IMR-90 (cell line): Measurements from ENCODE around the gene SRCIN1. TPM values are rescaled to one million over a fixed set of nuclear protein-coding genes. Genes with fewer than 3 reads are reported as not detected.

Experiments used
- ATAC-seq: fragments of 200-7000 bp; cut with Tn5 transposase; 2 replicates; pipeline ENCODE4 v1.9.1; 2020; ENCODE audit warnings: low read depth, mild to moderate bottlenecking, moderate library complexity
- BruUV-seq: library from RNA; stranded (reverse); fragments of 400-500 nt; replicated peaks from 2 replicates; lab custom pipeline; 2021; lab: Mats Ljungman, UMichigan
- CTCF ChIA-PET: fragments of 300-600 bp; formaldehyde crosslinking; extraction: SDS; loops from one replicate; lab custom pipeline; 2021; ENCODE audit warnings: antibody characterized with exemption; lab: Yijun Ruan, JAX
- POLR2A ChIA-PET: fragments of 300-600 bp; sonication (Branson Sonifier 250); formaldehyde crosslinking; loops from one replicate; lab custom pipeline; 2022; ENCODE audit warnings: antibody characterized with exemption; ENCODE audit not compliant: unreplicated experiment; lab: Charles Lee
- DNase-seq: peaks from one replicate; pipeline ENCODE4 v3.0.0; 2013
- H2AFZ ChIP-seq: replicated peaks from 2 replicates; pipeline ENCODE3; 2013; ENCODE audit warnings: low read length, mild to moderate bottlenecking; ENCODE audit not compliant: poor library complexity
- H2AK5ac ChIP-seq: 2 replicates; pipeline ENCODE4 v1.6.1; 2013; ENCODE audit warnings: low read depth, low read length, inconsistent platforms
- H2AK9ac ChIP-seq: replicated peaks from 2 replicates; pipeline ENCODE3; 2013; ENCODE audit warnings: mild to moderate bottlenecking, low read depth, low read length, moderate library complexity; ENCODE audit not compliant: poor library complexity
- H2BK120ac ChIP-seq: 2 replicates; pipeline ENCODE4 v1.6.1; 2013; ENCODE audit warnings: low read depth, low read length, inconsistent platforms
- H2BK15ac ChIP-seq: 3 replicates; pipeline ENCODE4 v1.6.1; 2013; ENCODE audit warnings: low read depth, low read length, inconsistent platforms
- H2BK20ac ChIP-seq: 2 replicates; pipeline ENCODE4 v1.6.1; 2013; ENCODE audit warnings: low read depth, mild to moderate bottlenecking, inconsistent platforms, low read length, moderate library complexity
- H2BK5ac ChIP-seq: 2 replicates; pipeline ENCODE4 v1.6.1; 2013; ENCODE audit warnings: mild to moderate bottlenecking, low read depth, low read length, inconsistent platforms; ENCODE audit not compliant: poor library complexity, severe bottlenecking
- H3K14ac ChIP-seq: replicated peaks from 2 replicates; pipeline ENCODE4 v1.6.1; 2013; ENCODE audit warnings: low read depth, low read length, inconsistent platforms
- H3K18ac ChIP-seq: 2 replicates; pipeline ENCODE4 v1.6.1; 2013; ENCODE audit warnings: low read depth, low read length, control low read depth
- H3K23ac ChIP-seq: 2 replicates; pipeline ENCODE4 v1.6.1; 2013; ENCODE audit warnings: low read depth, low read length, inconsistent platforms
- H3K27ac ChIP-seq: 2 replicates; pipeline ENCODE4 v1.5.1; 2013; ENCODE audit warnings: mild to moderate bottlenecking, control low read depth, low read length; ENCODE audit not compliant: insufficient read depth
- H3K27me3 ChIP-seq: 2 replicates; pipeline ENCODE4 v1.6.1; 2013; ENCODE audit warnings: low read length; ENCODE audit not compliant: control insufficient read depth, insufficient read depth
- H3K36me3 ChIP-seq: 2 replicates; pipeline ENCODE4 v1.6.1; 2013; ENCODE audit warnings: low read length, mixed read lengths; ENCODE audit not compliant: control insufficient read depth, insufficient read depth
- H3K4ac ChIP-seq: 2 replicates; pipeline ENCODE4 v1.6.1; 2013; ENCODE audit warnings: low read depth, low read length, inconsistent platforms
- H3K4me1 ChIP-seq: 2 replicates; pipeline ENCODE4 v1.6.1; 2013; ENCODE audit warnings: low read length, mixed read lengths; ENCODE audit not compliant: control insufficient read depth, insufficient read depth
- H3K4me2 ChIP-seq: 2 replicates; pipeline ENCODE4 v1.6.1; 2013; ENCODE audit warnings: low read depth, mild to moderate bottlenecking, control low read depth, low read length, moderate library complexity
- H3K4me3 ChIP-seq: 2 replicates; pipeline ENCODE4 v1.5.1; 2013; ENCODE audit warnings: low read depth, mild to moderate bottlenecking, control low read depth, low read length, moderate library complexity; ENCODE audit not compliant: insufficient read depth
- H3K56ac ChIP-seq: 2 replicates; pipeline ENCODE4 v1.6.1; 2013; ENCODE audit warnings: low read length, inconsistent platforms; ENCODE audit not compliant: insufficient read depth; ENCODE audit errors: extremely low read depth
- H3K79me1 ChIP-seq, 2 experiments: 2 replicates each; pipeline ENCODE4 v1.6.1; 2013; ENCODE audit warnings: low read length in 2 of 2, inconsistent platforms in 1 of 2, low read depth in 1 of 2
- H3K9ac ChIP-seq: 2 replicates; pipeline ENCODE4 v1.6.1; 2013; ENCODE audit warnings: low read depth, low read length, control low read depth
- H3K9me1 ChIP-seq: 2 replicates; pipeline ENCODE4 v1.6.1; 2013; ENCODE audit warnings: low read length, inconsistent platforms; ENCODE audit not compliant: insufficient read depth
- H3K9me3 ChIP-seq: 2 replicates; pipeline ENCODE4 v1.6.1; 2013; ENCODE audit warnings: low read length; ENCODE audit not compliant: control insufficient read depth, insufficient read depth
- H4K20me1 ChIP-seq: 2 replicates; pipeline ENCODE4 v1.6.1; 2013; ENCODE audit warnings: low read length, inconsistent platforms; ENCODE audit not compliant: insufficient read depth
- H4K5ac ChIP-seq: 2 replicates; pipeline ENCODE4 v1.6.1; 2013; ENCODE audit warnings: mild to moderate bottlenecking, low read depth, low read length, control low read depth
- H4K8ac ChIP-seq, 2 experiments: 2 replicates each; pipeline ENCODE4 v1.6.1; 2013; ENCODE audit warnings: low read depth in 2 of 2, low read length in 2 of 2, control low read depth in 1 of 2, inconsistent platforms in 1 of 2
- H4K91ac ChIP-seq: 2 replicates; pipeline ENCODE4 v1.6.1; 2013; ENCODE audit warnings: low read depth, low read length, inconsistent platforms; ENCODE audit not compliant: insufficient read depth
- FOS ChIP-seq: fragments of 150-350 bp; IDR thresholded peaks from 2 replicates; pipeline ENCODE4 v1.6.1; 2016; ENCODE audit warnings: low read depth, low read length
- MAZ ChIP-seq: IDR thresholded peaks from 2 replicates; pipeline ENCODE4 v1.6.1; 2012; ENCODE audit warnings: low read depth, mild to moderate bottlenecking, low read length, improper control_type of control experiment, moderate library complexity, borderline replicate concordance
- RFX5 ChIP-seq: IDR thresholded peaks from 2 replicates; pipeline ENCODE4 v1.8.0; 2012; ENCODE audit warnings: low read depth, mild to moderate bottlenecking, low read length, moderate library complexity
- WGBS, 2 experiments: methylation state at CpG; one replicate each; pipeline versions ENCODE4 v1.1.5 to v1.1.7; 2013; ENCODE audit warnings: missing lambda C conversion rate in 2 of 2; ENCODE audit not compliant: insufficient read length in 1 of 2; ENCODE audit errors: extremely low coverage in 2 of 2; 5-methylcytosine and 5-hydroxymethylcytosine counted together
- dilution Hi-C: fragments of 300-500 bp; cut with HindIII; formaldehyde crosslinking; loops from one replicate; pipeline ENCODE4 v1.14.3; 2018; ENCODE audit warnings: low sequenced_read_pairs; ENCODE audit not compliant: unreplicated experiment
- in situ Hi-C: fragments of 300-500 bp; cut with MboI; formaldehyde crosslinking; loops from 3 replicates; pipeline ENCODE4 v1.14.3; 2019; ENCODE audit warnings: low sequenced_read_pairs, inconsistent platforms, mixed read lengths
- intact Hi-C: fragments of 100-400 bp; cut with micrococcal nuclease; formaldehyde crosslinking; loops from 2 replicates; pipeline ENCODE4 v1.10.0; 2022
- polyA plus RNA-seq, 3 experiments: library from polyadenylated mRNA; depleted of rRNA; stranded (reverse); fragments of >200 nt; gene quantifications; 2 replicates each; pipeline ENCODE4 v1.2.3, GENCODE V29; 2012; ENCODE audit warnings: low replicate concordance in 1 of 3
- total RNA-seq: library from RNA; depleted of rRNA; stranded (reverse); fragments of >200 nt; gene quantifications from 2 replicates; pipeline ENCODE4 v1.2.3, GENCODE V29; 2012

The SRCIN1 gene
- total and polyA plus RNA-seq, 2 of the 4 experiments (the other 2 are of a cell fraction): not detected

DNA sequence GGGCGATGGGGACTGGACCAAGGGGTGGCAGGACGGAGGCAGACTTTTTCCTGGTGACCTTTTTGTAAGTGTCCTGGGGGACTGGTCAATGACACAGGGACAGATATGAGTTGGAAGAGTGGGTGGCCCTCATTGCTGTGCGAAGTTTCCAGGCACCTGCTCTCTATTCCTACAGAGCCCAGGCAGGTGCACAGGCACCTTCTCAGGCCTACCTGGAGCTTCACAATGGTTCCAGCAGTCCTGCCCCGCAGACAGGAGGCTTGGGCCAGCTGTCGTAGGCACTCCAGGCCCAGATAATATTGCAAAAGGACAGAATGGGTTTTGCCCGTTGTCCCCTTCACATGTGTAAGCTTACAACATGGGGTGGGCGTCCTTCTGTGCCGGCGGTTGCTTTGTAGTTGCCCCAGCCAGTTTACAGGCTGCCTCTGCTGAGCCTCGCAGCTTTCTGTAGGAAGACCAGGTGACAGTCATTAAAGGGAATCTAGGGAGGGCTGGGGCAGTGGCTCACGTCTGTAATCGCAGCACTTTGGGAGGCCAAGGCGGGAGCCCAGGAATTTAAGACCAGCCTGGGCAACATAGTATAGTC lies 93.2 kb downstream of the SRCIN1 start:
- H2BK15ac ChIP-seq: no peak overlapping the region
- no peak overlapping the region for H3K9ac ChIP-seq
- H2BK20ac ChIP-seq: no peak overlapping the region
- H3K27ac ChIP-seq: no peak overlapping the region
- no peaks in the 10 kb centered on the region for H3K9me3 ChIP-seq
- no peak overlapping the region for H3K4me2 ChIP-seq
- H4K8ac ChIP-seq: no peak overlapping the region
- WGBS, 2 experiments: 83% methylated on average over 7 of the region's 13 CpGs; no CpG with 5 or more reads in 1 of the 2 experiments
- TF ChIP-seq FOS: no peak
- TF ChIP-seq RFX5: no peak
- no peak for TF ChIP-seq MAZ
- intact Hi-C loops (loop anchor here (5.0 kb wide), 1 partner anchor 155 kb away; no protein-coding TSS in a partner anchor), dilution Hi-C loops (no loop called here), in situ Hi-C loops (no loop called here)
- peaks cover 21% of the 10 kb centered on the region for H3K9me1 ChIP-seq
- H3K14ac ChIP-seq: no peak overlapping the region
- BruUV-seq: no TSS peak
- no peak overlapping the region for H2BK120ac ChIP-seq
- H3K4ac ChIP-seq: no peak overlapping the region
- peaks cover 6% of the 10 kb centered on the region for H3K36me3 ChIP-seq
- ChIA-PET POLR2A (no interaction called here), CTCF (interaction anchor here (1.5 kb wide), 1 partner anchor 46 kb away, joined by 3 read pairs; no protein-coding TSS in a partner anchor)
- H3K4me3 ChIP-seq: no peak overlapping the region
- ATAC-seq: no peak
- H3K4me1 ChIP-seq: peaks cover 12% of the 10 kb centered on the region
- no peaks in the 10 kb centered on the region for H3K27me3 ChIP-seq
- H3K79me1 ChIP-seq: peaks cover 0 to 26% of the 10 kb centered on the region in 2 experiments; a peak in 2 of 4 replicates
- H2AFZ ChIP-seq: no peak overlapping the region
- H2AK5ac ChIP-seq: no peak overlapping the region
- DNase-seq: no peak
- H2BK5ac ChIP-seq: no peak overlapping the region
- H4K5ac ChIP-seq: no peak overlapping the region
- no peak overlapping the region for H3K23ac ChIP-seq
- no peak overlapping the region for H4K91ac ChIP-seq
- H3K18ac ChIP-seq: no peak overlapping the region
- H3K56ac ChIP-seq: no peak overlapping the region
- no peak overlapping the region for H2AK9ac ChIP-seq
- peaks cover 48% of the 10 kb centered on the region for H4K20me1 ChIP-seq
